Kidney epithelial cell (primary cell): ENCODE results near the gene MMP7. TPM values are rescaled to one million over a fixed set of nuclear protein-coding genes. Genes with fewer than 3 reads are reported as not detected.

Experiments
- DNase-seq: peaks from one replicate; pipeline ENCODE4 v3.0.0-alpha.2; 2010; ENCODE audit warnings: low read depth
- H3K27me3 ChIP-seq: 2 replicates; pipeline ENCODE4 v1.6.0; 2011; ENCODE audit warnings: low read length; ENCODE audit not compliant: control insufficient read depth, insufficient read depth
- H3K36me3 ChIP-seq: 2 replicates; pipeline ENCODE4 v1.5.1; 2011; ENCODE audit warnings: low read length; ENCODE audit not compliant: control insufficient read depth, insufficient read depth
- H3K4me3 ChIP-seq: 2 replicates; pipeline ENCODE4 v1.5.1; 2011; ENCODE audit warnings: low read depth, mild to moderate bottlenecking, control low read depth, low read length
- total RNA-seq: library from RNA; depleted of rRNA; stranded (reverse); fragments of >200 nt; gene quantifications from 2 replicates; pipeline ENCODE4 v1.2.3, GENCODE V29; 2015
- TF ChIP-seq, protein P1 (sequence below): IDR thresholded peaks from 2 replicates; pipeline ENCODE4 v1.5.1; 2011; ENCODE audit warnings: mild to moderate bottlenecking, moderate library complexity, low read length, control low read depth, inconsistent platforms; ENCODE audit not compliant: insufficient read depth, poor library complexity, severe bottlenecking

MMP7 gene
- total RNA-seq, 1 donor from 2014 or later: 312 TPM

DNA sequence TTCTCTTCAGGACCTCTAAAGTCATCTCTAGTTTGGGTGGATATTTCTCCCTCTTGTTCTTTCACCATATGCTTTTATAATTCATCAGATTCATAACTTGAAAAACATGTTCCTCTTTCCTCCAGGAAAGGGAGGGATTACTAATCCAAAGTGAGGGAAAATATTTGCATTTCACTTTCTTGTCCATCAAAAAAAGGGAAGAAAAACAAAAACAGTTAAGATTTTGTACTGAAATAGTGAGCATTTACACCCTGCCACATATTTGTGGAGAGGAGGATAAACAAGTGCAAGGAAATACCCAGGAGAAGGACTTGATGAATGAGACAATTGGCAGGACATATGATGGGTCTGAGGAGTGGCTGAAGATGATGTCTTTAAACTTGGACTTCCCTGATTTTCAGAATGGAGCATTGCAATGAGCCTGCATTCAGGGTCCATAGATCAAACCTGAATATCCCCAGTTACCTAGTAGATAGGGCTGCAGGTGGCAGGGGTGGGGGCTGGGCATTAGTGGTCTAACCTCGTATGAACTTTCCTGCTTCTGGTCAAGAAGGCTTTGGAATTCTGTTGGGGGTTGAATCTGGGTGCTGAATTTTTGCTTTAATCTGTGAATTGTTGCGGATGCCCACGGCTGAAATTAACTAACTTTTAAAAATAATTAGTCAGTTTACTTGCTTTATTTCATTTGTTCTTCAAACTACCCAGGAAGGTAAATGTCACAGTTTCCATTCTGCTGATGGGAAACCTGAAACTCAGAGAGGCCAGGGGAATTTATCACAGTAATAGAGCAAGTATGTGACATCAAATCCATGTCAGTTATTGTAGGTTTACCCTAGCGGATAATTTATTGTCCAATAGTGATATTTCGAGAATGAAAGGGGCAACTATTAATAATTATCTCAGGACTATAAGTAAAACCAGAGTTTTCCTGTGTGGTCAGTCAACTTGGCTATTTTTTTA lies 41.1 kb downstream of the MMP7 start:
- TF ChIP-seq, protein P1, sequence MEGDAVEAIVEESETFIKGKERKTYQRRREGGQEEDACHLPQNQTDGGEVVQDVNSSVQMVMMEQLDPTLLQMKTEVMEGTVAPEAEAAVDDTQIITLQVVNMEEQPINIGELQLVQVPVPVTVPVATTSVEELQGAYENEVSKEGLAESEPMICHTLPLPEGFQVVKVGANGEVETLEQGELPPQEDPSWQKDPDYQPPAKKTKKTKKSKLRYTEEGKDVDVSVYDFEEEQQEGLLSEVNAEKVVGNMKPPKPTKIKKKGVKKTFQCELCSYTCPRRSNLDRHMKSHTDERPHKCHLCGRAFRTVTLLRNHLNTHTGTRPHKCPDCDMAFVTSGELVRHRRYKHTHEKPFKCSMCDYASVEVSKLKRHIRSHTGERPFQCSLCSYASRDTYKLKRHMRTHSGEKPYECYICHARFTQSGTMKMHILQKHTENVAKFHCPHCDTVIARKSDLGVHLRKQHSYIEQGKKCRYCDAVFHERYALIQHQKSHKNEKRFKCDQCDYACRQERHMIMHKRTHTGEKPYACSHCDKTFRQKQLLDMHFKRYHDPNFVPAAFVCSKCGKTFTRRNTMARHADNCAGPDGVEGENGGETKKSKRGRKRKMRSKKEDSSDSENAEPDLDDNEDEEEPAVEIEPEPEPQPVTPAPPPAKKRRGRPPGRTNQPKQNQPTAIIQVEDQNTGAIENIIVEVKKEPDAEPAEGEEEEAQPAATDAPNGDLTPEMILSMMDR: no peak
- Histone ChIP-seq H3K4me3 (no peak overlapping the region), H3K27me3 (no peaks in the 10 kb centered on the region), H3K36me3 (no peaks in the 10 kb centered on the region)
- no peak for DNase-seq

DNA sequence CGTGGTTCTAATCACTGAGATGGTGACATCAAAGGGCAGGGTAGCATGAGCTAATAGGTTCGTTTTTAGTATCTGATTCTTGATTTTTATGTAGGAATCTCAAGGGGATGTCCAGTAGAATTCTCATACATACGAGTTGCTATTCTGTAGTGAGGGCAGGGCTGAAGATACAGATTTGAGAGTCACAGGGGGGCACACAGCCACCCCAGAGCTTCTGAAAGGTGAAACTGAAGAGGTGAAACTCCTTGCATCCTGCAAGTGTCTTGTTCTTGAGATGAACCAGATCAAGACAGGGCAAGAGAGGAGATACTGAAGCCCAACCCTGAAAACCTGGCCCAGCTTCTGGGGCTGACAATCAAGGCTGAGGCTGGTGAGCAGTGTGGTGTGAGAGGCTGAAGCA lies 42.3 kb downstream of the MMP7 start:
- TF ChIP-seq, protein P1: no peak
- Histone ChIP-seq H3K4me3 (no peak overlapping the region), H3K36me3 (no peaks in the 10 kb centered on the region), H3K27me3 (no peaks in the 10 kb centered on the region)
- DNase-seq: no peak

DNA sequence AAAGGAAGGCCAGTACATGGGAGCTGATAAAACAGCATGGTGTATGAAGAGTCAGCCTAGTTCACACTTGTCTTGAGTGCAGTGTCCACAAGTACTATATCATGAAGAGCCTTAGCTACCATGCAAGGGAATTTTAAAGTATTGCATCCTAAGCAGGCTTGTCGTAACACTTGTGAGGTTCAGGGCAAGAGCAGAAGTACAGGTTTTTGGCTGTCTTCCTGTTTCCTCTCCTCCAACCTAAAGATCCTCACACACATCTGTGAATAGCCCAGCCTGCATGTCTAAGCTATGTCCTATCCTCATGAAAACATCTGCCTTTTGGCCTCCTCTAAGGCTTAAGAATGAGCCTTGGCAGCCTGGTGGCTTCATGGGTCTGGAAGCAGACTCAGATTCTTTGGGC lies 43.3 kb downstream of the MMP7 start:
- Histone ChIP-seq H3K36me3 (no peaks in the 10 kb centered on the region), H3K27me3 (no peaks in the 10 kb centered on the region), H3K4me3 (no peak overlapping the region)
- TF ChIP-seq, protein P1: no peak
- DNase-seq: no peak

DNA sequence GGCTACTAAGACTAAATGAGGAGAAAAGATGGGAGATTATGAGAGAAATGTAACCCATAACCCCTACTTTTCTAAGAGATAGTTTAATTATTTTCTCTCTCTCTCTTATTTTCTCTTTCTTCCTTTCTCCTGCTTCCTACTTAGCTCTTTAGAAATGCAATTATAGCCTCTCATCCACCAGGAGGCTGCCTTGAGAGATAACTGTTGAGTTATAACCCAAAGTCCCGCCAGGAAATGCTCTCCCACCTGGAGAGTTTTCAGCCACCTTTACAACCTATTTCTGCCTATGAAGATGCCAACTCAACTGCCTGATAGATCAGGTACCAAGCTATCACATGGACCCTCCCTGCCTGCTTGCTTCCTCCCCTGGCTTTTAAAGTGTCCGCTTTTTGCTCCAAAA lies 44.0 kb downstream of the MMP7 start:
- no peaks in the 10 kb centered on the region for H3K36me3 ChIP-seq
- TF ChIP-seq, protein P1: no peak
- no peak overlapping the region for H3K4me3 ChIP-seq
- H3K27me3 ChIP-seq: no peaks in the 10 kb centered on the region
- DNase-seq: no peak

DNA sequence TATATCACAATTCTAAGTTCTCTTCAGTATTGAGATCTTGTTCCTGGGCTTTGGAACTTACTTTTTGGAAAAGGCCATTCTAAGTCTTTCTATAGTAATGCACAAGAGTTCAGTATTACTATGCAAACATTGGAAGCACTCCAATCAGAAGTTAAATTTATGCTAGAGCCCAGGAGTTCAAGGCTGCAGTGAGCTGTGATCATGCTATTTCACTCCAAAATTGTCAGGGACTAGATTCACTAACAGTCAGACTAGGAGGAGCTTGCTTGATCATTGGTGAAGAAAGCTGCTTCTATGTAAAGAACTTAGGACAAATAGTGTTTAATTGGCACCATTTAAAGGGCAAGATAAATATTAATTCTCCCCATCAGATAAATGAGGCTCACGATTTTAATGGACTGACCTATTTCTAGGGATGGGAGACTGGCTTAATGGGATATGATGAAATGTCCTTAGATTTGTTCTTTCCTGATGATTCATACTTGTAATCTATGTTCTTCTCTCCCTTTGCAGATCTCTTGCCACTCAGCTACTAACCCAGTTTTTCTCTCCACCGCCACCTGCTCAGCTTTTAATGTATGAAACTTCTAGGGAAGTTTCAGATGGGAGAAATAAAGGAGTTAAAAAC lies 45.3 kb downstream of the MMP7 start:
- Histone ChIP-seq H3K27me3 (no peaks in the 10 kb centered on the region), H3K4me3 (no peak overlapping the region)
- TF ChIP-seq, protein P1: no peak

More for the DNA sequence above, 45.3 kb downstream of the MMP7 start:
- H3K36me3 ChIP-seq: no peaks in the 10 kb centered on the region
- no peak for DNase-seq
